ENCODE data around the gene TAP1.

The TAP1 gene

GRCh38 chr6:32843331-32843978, 10.0 kb downstream of the TAP1 start:
- no peak for TF ChIP-seq CTCF (IDR thresholded peaks at IDR 0.05; ENCODE audit: low read depth, low read length)

DNA sequence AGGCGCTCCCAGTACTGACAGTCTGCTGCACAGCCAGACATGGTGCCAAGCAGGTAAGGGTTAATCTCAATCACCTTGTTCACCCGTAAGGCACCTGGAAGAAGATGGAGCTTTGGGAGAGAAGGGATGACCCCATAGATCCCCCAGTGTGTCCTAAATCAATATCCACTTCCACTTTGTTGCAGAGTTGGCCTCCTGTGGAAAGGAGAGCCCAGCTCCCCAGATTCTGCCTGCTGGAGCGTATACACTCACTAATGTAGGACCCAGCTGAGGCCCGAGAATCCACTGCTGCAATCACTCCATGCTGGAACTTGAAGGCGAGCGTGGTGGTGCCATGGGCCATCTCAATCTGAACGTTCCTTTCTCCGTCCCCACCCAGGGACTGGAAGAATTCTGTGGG, 10.8 kb downstream of the TAP1 start:
- no peak for DNase-seq (ENCODE audit: extremely low read depth, low read depth)
- TF ChIP-seq CTCF (IDR thresholded peaks at IDR 0.05; ENCODE audit: low read depth, low read length) = no peak

More at GRCh38 chr6:32843331-32843978, 10.0 kb downstream of the TAP1 start:
- no peak for DNase-seq (ENCODE audit: extremely low read depth, low read depth)

DNA sequence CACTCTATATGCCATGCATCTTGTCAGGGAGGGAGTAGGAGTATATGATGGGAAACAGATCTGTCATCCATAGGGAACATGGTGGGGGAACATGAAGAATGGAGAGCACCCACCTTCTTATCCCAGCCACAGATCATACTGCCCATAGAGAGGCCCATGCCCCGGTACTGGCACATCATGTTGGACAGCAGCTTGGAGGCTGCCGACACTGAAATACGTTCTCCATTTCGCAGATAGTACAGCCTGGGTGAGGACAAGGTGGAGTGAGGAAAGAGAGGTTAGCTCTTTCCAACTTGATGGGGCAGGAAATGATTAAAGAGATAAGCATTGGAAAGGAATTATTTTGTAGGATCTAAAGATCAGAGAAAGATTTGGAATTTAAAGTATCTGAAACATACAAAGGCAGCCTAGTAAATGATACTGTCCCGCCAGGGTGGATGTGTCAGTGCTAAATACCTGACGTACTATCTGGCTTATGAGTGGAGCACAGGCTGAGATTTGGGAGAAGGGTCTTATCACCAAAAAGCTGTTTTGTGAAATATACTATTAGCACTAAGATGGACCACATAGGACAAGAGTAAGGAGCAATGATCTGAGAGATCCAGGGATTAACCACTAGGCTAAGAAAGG, 11.4 kb downstream of the TAP1 start:
- no peak for TF ChIP-seq CTCF (IDR thresholded peaks at IDR 0.05; ENCODE audit: low read depth, low read length)
- DNase-seq (ENCODE audit: extremely low read depth, low read depth) = no peak

- no peak for TF ChIP-seq CTCF (IDR thresholded peaks at IDR 0.05; ENCODE audit: low read depth, low read length)
- no peak for DNase-seq (ENCODE audit: extremely low read depth, low read depth)
Measured at GRCh38 chr6:32840604-32841246, 12.8 kb downstream of the TAP1 start.

DNA sequence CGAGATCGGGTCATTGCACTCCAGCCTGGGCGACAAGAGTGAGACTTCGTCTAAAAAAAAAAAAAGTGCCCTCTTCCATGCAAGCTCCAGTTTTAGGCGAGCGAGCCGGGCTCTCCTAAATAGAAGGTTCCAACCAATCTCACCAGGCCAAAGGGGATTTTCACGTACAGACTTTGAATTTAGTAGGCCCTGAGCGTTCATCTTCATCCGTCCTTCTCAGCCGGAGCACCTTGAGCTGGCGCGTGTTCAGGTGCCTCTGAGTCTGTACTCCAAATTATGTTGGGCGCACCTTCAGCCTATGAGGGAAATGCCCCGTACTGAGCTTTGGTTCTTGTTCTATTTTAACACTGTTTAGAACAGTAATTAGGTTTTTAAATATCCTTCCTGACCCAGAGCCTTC, 14.1 kb downstream of the TAP1 start:
- no peak for DNase-seq (ENCODE audit: extremely low read depth, low read depth)
- no peak for TF ChIP-seq CTCF (IDR thresholded peaks at IDR 0.05; ENCODE audit: low read depth, low read length)

DNA sequence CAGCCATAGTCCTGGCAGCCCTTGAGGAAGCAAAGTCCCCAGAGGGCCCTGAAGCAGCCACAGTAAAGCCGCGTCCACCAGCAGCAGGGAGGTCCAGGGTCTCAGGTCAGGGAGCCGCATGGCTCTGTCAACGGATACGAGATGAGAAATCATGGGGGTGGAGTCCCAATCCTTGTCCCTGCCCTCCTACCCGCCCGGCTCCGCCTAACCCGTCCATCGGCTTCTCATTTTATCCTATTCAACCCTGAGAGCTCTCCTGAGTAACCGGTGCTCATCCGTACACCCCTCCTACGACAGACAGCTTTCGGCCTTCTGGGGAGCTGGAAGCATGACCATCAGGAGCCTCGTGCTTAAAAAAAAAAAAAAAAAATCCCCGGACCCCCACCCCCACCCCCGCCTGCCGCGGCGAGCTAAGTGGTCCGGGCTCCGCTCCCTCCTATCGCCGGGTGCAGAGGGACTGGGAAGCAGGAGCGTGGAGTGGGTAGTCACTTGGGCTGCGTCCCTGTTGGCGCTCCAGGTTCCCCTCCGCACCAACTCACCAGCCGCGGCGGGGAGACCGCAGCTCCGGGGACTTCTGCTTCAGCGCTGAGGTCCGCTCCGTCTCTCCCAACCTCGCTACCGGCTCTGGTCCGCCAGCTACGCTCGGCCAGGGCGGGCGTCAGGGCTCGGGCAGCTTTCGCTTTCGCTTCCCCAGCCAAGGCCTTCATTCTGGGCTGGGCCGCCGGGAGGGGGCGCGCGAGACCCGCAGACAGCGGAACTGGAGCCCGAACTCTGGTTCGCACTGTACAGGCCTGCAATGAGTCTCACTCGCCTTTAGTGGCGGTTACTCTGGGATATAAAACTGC, 15.2 kb downstream of the TAP1 start, which contains the start of gene TAP2:
TSS of gene TAP2 (minus strand) at position 626 of the 845 bp plus-strand sequence. CDS start at position 120, 506 bp downstream.
- peak; percentile 72 for DNase-seq (ENCODE audit: extremely low read depth, low read depth)
- TF ChIP-seq CTCF (IDR thresholded peaks at IDR 0.05; ENCODE audit: low read depth, low read length) = peak; percentile 91

Measured in AG09319 (cell line).